ENCODE measurements around the gene WWOX. TPM values are rescaled to one million over a fixed set of nuclear protein-coding genes. Genes with fewer than 3 reads are reported as not detected.

Gene WWOX
- total RNA-seq, 1 experiment from 2014 or later: 15.6 TPM

- Histone ChIP-seq H2BK20ac (ENCODE audit: low read depth, low read length, poor library complexity, severe bottlenecking) (no peak overlapping the region), H3K27ac (ENCODE audit: insufficient read length, low read depth, low read length) (no peak overlapping the region), H3K9me3 (ENCODE audit: control insufficient read depth, low read depth, low read length) (no peaks in the 10 kb centered on the region), H3K23ac (ENCODE audit: insufficient read length, low read depth, low read length) (no peak overlapping the region), H3K27me3 (ENCODE audit: insufficient read depth, low read length) (no peaks in the 10 kb centered on the region), H2BK120ac (ENCODE audit: low read depth, low read length, poor library complexity, severe bottlenecking) (no peak overlapping the region), H3K18ac (ENCODE audit: insufficient read length, low read depth, low read length) (no peak overlapping the region), H2BK12ac (ENCODE audit: insufficient read length, low read depth, low read length) (no peak overlapping the region), H2BK5ac (ENCODE audit: insufficient read length, low read length) (no peak overlapping the region), H3K79me1 (ENCODE audit: insufficient read depth, low read depth, low read length, poor library complexity, severe bottlenecking) (no peaks in the 10 kb centered on the region), H4K20me1 (ENCODE audit: control insufficient read depth, insufficient read depth, insufficient read length) (no peaks in the 10 kb centered on the region), H3K14ac (ENCODE audit: insufficient read depth, low read length) (no peak overlapping the region), H4K5ac (ENCODE audit: insufficient read length, low read depth, low read length) (no peak overlapping the region), H3T11ph (ENCODE audit: low read length) (no peak overlapping the region), H2AFZ (ENCODE audit: low read length) (no peak overlapping the region), H2AK5ac (ENCODE audit: insufficient read length, low read length) (no peak overlapping the region), H3K4ac (ENCODE audit: low read depth, low read length) (no peak overlapping the region), H3K9ac (ENCODE audit: extremely low read depth, insufficient read length, low read length) (no peak overlapping the region), H3K56ac (ENCODE audit: insufficient read length, low read depth, low read length) (no peak overlapping the region), H4K91ac (ENCODE audit: insufficient read length, low read depth, low read length) (no peak overlapping the region), H3K4me2 (ENCODE audit: insufficient read depth, insufficient read length, low read length) (no peak overlapping the region), H3K23me2 (ENCODE audit: insufficient read length, low read depth, low read length, poor library complexity, severe bottlenecking) (no peaks in the 10 kb centered on the region), H3K79me2 (ENCODE audit: insufficient read depth, low read length) (no peaks in the 10 kb centered on the region), H2BK15ac (ENCODE audit: low read depth, low read length) (no peak overlapping the region), H3K4me1 (ENCODE audit: insufficient read depth, low read length) (no peaks in the 10 kb centered on the region), H4K8ac (replicated peaks; ENCODE audit: insufficient read length, low read depth, low read length) (no peak overlapping the region)
- Mint-ChIP-seq H3K36me3 (ENCODE audit: insufficient read depth in 1 of 3, low read depth in 3 of 3) (no peaks in the 10 kb centered on the region), H3K9me3 (no peaks in the 10 kb centered on the region), H3K4me1 (no peaks in the 10 kb centered on the region), H3K4me3 (no peak overlapping the region), H3K27me3 (ENCODE audit: low read depth) (no peaks in the 10 kb centered on the region; the same call in 1 of the 2 replicates), H3K27ac (no peak overlapping the region)
- no peak for DNase-seq
- no CpG with 5 or more reads among the region's 5 CpGs for WGBS (ENCODE audit: extremely low coverage, insufficient read length, low lambda C conversion rate)
- TF ChIP-seq, protein P1, sequence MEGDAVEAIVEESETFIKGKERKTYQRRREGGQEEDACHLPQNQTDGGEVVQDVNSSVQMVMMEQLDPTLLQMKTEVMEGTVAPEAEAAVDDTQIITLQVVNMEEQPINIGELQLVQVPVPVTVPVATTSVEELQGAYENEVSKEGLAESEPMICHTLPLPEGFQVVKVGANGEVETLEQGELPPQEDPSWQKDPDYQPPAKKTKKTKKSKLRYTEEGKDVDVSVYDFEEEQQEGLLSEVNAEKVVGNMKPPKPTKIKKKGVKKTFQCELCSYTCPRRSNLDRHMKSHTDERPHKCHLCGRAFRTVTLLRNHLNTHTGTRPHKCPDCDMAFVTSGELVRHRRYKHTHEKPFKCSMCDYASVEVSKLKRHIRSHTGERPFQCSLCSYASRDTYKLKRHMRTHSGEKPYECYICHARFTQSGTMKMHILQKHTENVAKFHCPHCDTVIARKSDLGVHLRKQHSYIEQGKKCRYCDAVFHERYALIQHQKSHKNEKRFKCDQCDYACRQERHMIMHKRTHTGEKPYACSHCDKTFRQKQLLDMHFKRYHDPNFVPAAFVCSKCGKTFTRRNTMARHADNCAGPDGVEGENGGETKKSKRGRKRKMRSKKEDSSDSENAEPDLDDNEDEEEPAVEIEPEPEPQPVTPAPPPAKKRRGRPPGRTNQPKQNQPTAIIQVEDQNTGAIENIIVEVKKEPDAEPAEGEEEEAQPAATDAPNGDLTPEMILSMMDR (conservative IDR thresholded peaks at IDR 0.05): no peak
These were observed 47.4 kb downstream of the WWOX start for GRCh38 chr16:78146807-78147206.
